ENCODE results near the gene ANKRD31.
"Not testable (repeated sequence)": the region's sequence is repeated elsewhere in the genome, so short reads cannot be mapped to it uniquely, and the experiment has no call there.

The ANKRD31 gene

DNA sequence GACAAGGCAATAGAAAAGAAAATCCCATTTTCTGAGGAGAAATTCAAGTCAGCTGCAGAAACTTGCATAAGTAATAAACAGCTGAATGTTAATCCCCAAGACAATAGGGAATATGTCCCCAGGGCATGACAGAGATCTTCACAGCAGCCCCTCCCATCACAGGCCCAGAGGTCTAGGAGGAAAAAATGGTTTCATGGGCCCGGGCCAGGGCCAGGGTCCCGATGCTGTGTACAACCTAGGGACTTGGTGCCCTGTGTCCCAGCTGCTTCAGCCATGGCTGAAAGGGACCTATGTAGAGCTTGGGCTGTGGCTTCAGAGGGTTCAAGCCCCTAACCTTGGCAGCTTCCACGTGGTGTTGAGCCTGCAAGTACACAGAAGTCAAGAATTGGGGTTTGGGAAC, 75.2 kb downstream of the ANKRD31 start:
- in situ Hi-C loops (cut with MboI; ENCODE audit: low sequenced_read_pairs): not testable (repeated sequence)

DNA sequence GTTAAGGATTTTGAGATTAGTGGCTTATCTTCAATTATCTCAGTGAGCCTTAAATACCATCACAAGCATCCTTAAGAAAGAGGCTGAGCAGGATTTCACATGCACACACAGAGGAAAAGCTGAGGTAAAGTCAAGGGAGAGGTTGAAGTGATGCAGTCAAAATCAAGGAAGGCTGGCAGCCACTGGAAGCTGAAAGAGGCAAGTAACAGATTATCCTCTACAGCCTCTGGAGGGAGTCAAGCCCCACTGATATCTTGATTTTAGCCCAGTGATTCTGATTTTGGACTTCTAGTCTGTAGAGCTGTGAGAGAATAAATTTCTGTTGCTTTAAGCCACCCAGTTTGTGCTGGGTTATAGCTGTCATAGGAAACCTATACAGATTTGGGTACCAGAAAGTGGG, 80.1 kb downstream of the ANKRD31 start:
- in situ Hi-C loops (cut with MboI; ENCODE audit: low sequenced_read_pairs): no loop called here

DNA sequence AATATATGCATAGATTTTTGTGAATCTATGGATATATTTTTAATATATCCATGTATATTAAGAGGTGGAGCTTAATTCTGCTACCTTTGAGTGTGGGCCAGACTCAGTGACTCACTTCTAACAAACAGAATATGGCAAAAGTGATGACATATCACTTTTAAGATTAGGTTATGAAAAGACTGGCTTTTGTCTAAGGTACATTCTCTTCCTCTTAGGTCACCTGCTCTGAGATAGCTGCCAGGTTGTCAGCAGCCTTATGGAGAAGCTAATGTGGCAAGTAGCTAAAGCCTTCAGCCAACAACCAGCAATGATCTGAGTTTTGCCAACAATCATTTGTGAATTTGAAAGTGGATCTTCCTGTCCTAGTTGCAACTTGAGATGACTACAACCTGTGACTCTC, 83.8 kb downstream of the ANKRD31 start:
- in situ Hi-C loops (cut with MboI; ENCODE audit: low sequenced_read_pairs): no loop called here

DNA sequence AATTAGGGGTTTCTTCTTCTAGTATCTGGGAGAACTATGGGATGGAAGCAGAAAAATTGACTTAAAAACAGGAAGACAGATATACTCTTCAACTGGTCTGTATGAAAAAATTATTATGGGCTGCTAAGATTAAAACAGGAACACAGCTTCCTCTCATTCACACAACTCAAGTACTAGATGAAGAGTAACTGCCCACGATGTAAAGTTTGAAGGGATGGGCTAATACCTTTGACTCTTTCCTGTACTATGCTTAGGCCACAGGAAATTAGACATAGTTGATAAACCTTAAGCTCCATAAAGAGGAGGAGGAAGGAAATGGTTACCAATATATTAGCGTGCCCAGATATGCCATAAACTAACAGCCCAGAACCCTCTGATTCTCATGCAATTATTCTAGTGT, 88.6 kb downstream of the ANKRD31 start:
- in situ Hi-C loops (cut with MboI; ENCODE audit: low sequenced_read_pairs): no loop called here

DNA sequence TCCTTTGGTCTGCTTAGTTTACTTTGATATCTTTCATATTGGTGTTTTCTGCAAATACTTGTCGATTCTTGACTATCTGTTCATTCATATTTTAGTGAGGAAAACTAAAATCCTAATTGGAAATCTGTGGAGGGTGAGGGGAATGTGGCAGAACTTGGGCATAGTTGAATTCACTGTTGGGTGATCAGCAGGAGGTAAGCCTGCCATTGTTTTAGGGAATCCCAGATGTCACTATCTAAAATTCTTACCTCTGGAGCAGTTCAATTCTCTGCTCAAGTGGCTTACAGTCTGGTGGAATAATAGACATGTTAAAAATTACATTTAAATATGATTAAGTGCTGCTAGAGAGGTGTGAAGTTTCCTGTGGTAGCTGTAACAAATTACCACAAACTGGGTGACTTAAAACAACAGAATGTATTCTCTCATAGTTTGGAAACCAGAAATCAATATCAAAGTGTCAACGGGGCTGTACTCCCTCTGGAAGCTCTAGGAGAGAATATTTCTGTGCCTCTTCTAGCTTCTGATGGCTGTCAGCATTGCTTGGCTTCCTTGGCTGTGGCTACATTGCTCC, 94.0 kb downstream of the ANKRD31 start:
- in situ Hi-C loops (cut with MboI; ENCODE audit: low sequenced_read_pairs): no loop called here

DNA sequence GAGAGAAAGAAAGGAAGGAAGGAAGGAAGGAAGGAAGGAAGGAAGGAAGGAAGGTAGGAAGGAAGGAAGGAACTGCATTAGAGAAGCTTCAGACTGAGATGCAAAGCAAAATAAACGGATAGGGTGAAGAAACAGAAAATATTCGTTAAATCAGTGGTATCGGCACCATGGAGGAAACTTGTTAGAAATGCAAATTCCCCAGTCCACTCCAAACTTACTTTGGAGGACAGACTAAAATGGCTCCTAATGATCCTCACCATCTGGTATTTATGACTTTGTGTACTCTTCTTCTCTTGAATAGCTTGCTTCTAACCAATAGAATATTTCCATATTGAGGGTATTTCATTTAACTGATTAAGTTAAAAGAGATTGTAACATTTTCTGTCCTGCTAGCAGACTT, 96.4 kb downstream of the ANKRD31 start:
- in situ Hi-C loops (cut with MboI; ENCODE audit: low sequenced_read_pairs): no loop called here

DNA sequence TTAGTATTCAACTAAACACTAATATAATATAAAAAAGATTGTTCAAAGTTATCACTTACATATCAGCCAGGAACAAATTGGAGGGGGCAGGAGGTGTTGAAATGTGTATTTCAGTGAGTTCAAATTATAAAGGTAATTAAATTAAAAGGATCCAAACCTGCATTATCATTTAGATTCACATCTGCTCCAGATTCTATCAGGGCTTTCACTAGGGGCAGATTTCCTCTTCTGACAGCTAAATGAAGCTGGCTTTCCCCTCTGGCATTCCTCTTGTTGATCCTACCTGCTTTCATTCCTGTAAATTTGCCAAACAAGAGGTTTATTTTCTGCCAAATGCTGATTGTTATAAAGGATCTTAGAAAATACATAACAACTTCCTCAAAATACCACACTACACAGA, 98.0 kb downstream of the ANKRD31 start:
- in situ Hi-C loops (cut with MboI; ENCODE audit: low sequenced_read_pairs): no loop called here

DNA sequence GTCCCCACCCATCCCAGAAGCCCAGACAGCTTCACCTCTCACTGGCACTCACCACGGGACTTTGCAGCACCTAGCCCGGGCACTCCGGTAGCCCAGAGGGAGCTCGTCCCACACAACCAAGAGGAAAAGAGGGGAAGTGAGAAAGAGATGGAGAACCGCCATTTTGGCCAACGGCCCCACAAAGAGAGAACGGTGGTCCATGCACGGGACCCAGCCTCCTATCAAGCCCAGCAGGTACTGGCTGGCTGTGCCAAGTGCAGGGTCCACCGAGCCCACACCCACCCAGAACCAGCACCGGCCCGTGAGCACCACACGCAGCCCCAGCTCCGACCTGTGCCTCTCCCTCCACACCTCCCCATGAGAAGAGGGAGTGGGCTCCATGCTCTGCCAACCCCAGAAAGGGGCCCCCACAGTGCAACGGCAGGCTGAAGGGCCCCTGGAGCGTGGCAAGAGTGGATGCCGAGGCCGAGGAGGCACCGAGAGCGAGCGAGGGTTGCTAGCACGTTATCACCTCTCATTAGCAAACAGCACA, 105.8 kb downstream of the ANKRD31 start:
- in situ Hi-C loops (cut with MboI; ENCODE audit: low sequenced_read_pairs): no loop called here

DNA sequence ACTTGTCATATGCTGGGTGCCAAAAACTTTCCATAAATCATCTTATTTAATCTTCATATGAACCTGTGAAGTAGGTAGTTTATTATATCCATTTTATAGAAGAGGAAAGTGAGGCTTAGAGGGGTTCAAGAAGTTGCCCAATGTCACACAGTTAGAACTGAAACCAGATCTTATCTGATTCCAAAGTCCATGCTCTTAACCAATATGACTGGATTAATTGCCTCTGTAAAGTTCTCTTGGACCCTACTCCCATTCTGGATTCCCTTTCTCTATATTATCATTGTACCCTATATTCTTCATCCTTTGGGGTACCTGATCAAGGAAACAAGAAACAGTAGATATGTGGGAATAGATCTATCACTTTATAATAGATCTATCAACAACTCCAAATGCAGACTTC, 119.8 kb downstream of the ANKRD31 start:
- in situ Hi-C loops (cut with MboI; ENCODE audit: low sequenced_read_pairs): no loop called here

DNA sequence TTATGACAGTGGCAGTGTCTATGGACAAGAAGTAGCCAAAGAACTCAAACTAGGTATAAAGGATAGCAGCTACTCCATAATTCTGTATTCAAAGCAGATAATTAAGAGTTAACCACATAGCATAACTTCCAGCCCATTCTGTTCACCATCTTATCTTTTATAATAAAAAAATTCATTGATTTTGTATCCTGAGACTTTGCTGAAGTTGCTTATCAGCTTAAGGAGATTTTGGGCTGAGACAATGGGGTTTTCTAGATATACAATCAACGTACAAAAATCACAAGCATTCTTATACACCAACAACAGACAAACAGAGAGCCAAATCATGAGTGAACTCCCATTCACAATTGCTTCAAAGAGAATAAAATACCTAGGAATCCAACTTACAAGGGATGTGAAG, 122.4 kb downstream of the ANKRD31 start:
- in situ Hi-C loops (cut with MboI; ENCODE audit: low sequenced_read_pairs): not testable (repeated sequence)

DNA sequence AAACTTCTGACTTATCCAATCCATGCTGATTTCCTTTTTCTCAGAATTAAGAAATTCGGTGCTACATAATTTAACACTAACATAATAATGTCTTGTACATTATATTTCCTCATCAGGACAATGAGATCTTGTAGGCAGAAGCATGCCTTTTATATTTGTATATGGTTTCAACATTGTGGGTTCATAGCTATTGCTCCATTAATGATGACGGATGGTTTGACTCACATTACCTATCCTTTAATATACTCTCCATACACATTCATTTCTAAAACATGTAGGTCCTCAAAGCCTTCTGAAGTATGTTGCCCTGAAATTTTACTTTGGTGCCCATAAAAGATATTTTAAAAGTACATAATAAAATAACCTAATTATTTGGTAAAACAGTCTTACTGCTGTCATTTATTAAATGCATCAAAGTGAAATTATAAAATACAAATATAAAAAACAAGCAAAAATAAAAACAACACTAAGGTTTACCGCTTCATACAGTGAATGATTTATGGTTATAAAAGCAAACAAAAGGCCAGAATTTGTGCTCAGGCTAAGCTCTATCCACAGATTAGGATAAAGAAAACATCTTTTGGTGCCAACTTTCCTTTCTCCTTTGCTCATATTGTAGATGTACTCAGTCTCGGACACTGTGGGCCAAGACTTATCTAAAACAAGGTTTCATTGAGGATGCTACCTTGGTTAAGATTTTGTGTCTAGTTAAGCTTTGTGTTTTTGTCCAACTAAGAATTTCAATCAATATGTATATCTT, 123.1 kb downstream of the ANKRD31 start:
- in situ Hi-C loops (cut with MboI; ENCODE audit: low sequenced_read_pairs): no loop called here

DNA sequence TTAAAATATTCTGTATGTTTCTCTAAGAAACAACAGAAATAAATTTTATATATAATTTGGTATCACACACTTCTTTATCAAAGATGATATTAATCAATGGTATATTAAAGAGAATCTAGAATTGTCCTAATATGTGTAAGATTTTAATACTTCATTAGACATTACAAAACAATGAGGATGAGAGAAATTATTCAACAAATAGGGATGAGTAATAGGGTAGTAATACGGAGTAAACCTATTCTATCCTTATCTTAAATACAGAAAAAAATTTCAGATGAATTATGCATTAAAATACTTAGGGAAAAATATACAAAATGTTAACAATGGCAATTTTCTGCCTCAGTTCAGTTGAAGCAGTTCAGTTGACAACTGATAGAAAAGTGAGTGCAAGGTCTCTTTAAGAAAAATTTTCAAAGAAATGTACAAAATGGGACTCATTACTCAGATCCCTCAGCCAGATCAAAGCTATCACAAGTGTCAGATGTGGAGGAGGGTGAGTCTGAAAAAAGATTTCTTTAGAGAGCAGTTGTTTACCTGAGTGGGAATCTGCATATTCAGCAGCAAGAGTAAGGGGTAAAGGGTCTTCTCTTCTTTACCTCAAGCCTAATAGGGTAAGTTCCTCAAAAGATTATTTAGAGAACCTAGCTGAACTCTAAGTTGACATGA, 127.6 kb downstream of the ANKRD31 start:
- in situ Hi-C loops (cut with MboI; ENCODE audit: low sequenced_read_pairs): no loop called here

DNA sequence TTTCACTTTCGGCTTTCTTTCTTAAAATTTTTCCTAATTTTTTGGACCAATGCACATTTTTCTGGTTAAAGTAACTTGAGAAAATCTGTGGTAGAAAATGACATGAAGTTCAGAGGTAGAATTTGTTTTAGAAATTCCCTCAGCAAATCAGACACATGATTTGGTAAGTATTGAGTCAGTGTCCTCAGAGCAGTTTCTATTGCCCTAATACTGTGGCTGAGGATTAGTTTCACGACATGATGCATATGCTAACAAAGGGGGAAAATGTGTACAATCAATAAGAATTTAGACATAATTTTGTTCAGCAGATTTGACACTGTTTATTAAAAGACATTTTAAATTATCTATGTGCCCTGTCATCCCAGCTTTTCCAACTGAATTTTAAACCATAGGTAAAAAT, 128.2 kb downstream of the ANKRD31 start:
- in situ Hi-C loops (cut with MboI; ENCODE audit: low sequenced_read_pairs): no loop called here

DNA sequence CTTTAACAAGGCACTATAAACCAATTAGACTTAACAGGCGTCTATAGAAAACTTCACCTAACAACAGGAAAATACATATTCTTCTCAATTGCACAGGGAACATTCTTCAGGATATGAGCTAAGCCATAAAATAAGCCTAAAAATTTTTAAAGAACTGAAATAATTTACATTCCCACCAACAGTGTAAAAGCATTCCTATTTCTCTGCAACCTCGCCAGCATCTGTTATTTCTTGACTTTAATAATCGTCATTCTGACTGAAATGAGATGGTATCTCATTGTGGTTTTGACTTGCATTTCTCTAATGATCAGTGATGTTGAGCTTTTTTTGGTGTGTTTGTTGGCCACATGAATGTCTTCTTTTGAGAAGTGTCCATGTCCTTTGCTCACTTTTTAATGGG, 140.7 kb downstream of the ANKRD31 start:
- in situ Hi-C loops (cut with MboI; ENCODE audit: low sequenced_read_pairs): not testable (repeated sequence)

DNA sequence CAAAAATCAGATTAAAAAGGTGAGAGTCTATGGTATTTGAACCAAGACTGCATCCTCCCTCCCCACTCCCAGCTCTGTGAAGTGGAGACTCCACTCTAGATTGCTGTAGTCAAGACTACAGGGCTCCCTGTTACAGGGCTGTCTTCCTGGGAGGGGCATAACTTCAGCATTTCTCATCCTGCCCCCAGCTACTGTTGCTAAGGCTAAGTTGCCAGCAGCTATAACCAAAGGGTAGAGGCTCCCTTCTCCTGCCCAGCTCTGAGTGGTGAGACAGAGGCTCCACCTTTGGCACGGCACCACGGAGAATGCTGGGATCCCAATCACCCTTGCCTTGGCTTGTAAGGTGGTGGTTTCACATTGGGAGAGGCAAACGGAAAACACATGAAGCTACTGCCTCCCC, 145.1 kb downstream of the ANKRD31 start:
- in situ Hi-C loops (cut with MboI; ENCODE audit: low sequenced_read_pairs): no loop called here

DNA sequence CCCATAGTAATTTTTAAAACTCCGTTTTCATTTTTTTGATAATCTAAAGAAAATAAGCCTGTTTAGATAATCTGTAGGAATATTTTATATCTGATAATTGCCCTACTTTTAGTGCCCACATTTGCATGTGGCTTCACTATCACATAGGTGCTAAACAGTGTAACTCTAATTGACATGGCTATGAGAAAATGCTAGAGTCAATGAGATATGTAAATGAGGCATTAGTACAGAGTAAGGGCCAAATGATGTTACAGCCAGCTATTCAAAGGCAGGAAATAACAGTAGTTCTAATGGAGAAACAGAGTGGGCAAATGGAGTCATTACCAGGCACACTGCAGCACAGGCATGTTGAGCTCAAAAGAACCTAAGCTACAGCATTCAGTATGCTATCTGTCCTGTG, 147.0 kb downstream of the ANKRD31 start:
- in situ Hi-C loops (cut with MboI; ENCODE audit: low sequenced_read_pairs): no loop called here

DNA sequence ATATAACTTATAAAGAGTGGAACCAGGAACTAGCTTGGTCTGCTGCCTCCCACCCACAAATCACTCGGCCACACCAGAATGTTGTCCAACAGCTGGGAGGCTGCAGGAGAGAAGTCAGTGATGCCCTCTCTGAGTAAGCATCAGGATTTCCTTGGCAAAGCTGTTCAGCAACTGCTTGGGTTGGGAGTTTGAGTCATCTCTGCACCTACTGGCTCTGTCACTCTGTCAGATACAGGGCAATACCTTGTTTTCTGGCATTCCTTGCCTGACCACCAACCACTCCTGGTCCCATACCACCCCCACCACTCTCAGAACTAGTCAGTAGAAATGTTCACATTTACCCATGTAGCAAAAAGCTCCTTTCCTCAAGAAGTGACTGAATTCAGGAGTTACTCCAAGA, 147.5 kb downstream of the ANKRD31 start:
- in situ Hi-C loops (cut with MboI; ENCODE audit: low sequenced_read_pairs): no loop called here

DNA sequence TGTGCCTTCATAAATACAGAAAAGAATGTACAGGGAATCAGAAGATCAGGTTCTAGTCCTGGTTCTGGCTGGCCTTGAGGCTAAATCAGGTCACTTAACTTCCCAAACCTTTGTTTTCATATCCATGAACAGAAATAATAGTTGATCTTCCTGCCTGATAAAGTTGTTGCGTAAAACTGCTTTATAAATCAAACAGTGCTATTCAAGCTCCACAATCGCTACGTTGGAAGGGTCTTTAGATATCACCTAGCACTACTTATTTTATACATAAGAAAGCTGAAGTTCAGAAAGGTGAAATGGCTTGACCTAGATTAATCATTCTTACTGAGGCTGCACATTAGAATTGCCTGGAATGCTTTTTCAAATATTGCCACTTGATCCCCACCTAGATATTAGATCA, 148.0 kb downstream of the ANKRD31 start:
- in situ Hi-C loops (cut with MboI; ENCODE audit: low sequenced_read_pairs): no loop called here

DNA sequence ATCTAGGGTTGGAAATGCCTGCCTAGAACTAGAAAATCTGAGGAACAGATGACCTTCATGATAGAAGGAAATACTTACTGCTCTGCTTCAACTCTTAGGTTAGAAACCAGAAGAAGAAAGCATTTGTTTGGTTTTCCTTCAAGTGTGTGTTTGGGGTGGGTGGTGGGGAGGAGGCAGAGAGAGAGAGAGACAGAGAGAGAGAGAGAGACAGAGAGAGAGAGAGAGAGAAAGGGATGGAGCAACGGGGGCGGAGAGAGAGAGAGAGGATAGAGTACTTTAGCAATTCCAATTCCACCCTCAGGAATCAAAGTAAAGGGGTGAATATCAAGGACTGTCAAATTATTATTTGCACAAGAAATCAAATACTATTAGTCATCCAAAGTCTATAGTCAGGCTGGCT, 155.2 kb downstream of the ANKRD31 start:
- in situ Hi-C loops (cut with MboI; ENCODE audit: low sequenced_read_pairs): no loop called here

DNA sequence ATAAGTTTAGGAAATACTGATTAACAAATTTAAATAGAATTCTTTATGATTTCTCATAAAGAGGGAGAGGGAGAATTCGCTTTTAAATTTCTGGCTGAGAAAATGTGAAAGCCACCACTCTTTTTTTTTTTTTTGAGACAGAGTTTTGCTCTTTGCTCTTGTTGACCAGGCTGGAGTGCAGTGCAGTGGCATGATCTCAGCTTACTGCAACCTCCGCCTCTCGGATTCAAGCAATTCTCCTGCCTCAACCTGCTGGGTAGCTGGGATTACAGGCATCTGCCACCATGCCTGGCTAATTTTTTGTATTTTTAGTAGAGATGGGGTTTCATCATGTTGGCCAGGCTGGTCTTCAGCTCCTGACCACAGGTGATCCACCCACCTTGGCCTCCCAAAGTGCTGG, 157.3 kb downstream of the ANKRD31 start:
- in situ Hi-C loops (cut with MboI; ENCODE audit: low sequenced_read_pairs): not testable (repeated sequence)

DNA sequence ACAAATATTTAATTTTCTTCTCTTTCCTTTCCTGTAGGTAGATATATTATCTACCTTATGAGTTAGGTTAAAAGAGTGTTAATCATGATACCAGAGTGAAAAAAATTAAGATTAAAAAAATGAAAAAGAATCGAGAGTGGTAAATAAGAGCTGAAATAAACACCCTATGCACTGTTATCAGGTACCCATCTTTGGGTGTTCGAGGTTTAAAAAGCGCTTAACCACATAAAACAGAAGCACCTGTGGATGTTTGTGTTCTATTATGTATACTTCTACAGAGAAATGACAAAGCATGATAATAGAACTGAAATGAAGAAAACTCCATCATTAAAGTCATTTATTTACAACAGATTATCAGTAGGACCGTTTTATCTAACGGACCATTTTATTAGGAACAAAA, 158.7 kb downstream of the ANKRD31 start:
- in situ Hi-C loops (cut with MboI; ENCODE audit: low sequenced_read_pairs): no loop called here

DNA sequence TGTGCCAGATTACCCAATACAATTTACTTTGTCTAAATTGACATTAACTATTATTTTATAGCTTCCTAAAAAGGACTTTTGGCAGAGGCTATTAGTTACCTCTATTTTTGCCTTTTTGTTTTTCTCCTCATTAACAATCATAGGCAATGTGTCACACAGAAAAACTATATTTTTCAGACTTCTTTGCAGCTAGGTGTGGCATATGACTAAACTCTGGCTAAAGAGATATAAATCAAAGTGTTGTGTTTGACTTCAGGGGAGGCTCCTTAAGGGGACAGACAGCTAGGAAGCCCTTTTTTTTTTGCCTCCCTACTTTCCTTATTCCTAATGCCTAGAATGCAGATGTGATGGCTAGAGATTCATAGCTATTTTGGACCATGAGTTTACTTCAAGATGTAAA, 164.6 kb downstream of the ANKRD31 start:
- in situ Hi-C loops (cut with MboI; ENCODE audit: low sequenced_read_pairs): no loop called here
